ENCODE data around the gene BRMS1. TPM values are rescaled to one million over a fixed set of nuclear protein-coding genes. Genes with fewer than 3 reads are reported as not detected.
A peak's percentile ranks its signal among the peaks of the same experiment; 100 is the strongest.

The BRMS1 gene
- total RNA-seq, 1 donor, result 42.3 TPM

- DNase-seq (ENCODE audit: low read depth), result peak; percentile 83
Observed at GRCh38 chr11:66317322-66317722, 27.6 kb downstream of the BRMS1 start.

GRCh38 chr11:66316849-66317251 lies 28.1 kb downstream of the BRMS1 start, which contains the start of gene CD248:
CD248 (minus strand) TSS chr11:66317044; CDS start chr11:66317027, 17 bp downstream.
- peak within 1 kb of the TSS; percentile 91 for H3K4me3 ChIP-seq (ENCODE audit: low read depth, low read length)
- peak; percentile 92 for DNase-seq (ENCODE audit: low read depth)
- no peak for TF ChIP-seq CTCF (IDR thresholded peaks at IDR 0.05; ENCODE audit: insufficient read depth, low read depth, low read length)

More at GRCh38 chr11:66317322-66317722, 27.6 kb downstream of the BRMS1 start:
- peak overlapping the region; percentile 34 for H3K4me3 ChIP-seq (ENCODE audit: low read depth, low read length)
- no peak for TF ChIP-seq CTCF (IDR thresholded peaks at IDR 0.05; ENCODE audit: insufficient read depth, low read depth, low read length)

- no peak for TF ChIP-seq CTCF (IDR thresholded peaks at IDR 0.05; ENCODE audit: insufficient read depth, low read depth, low read length)
- H3K4me3 ChIP-seq (ENCODE audit: low read depth, low read length), result peak overlapping the region; percentile 91
- peak; percentile 44 for DNase-seq (ENCODE audit: low read depth)
Observed at GRCh38 chr11:66315921-66316811, 28.7 kb downstream of the BRMS1 start.

- no peak for TF ChIP-seq CTCF (IDR thresholded peaks at IDR 0.05; ENCODE audit: insufficient read depth, low read depth, low read length)
- peak; percentile 40 for DNase-seq (ENCODE audit: low read depth)
Observed at GRCh38 chr11:66315498-66315885, 29.4 kb downstream of the BRMS1 start.

GRCh38 chr11:66314561-66315497 lies 30.1 kb downstream of the BRMS1 start:
- TF ChIP-seq CTCF (IDR thresholded peaks at IDR 0.05; ENCODE audit: insufficient read depth, low read depth, low read length), result no peak
- DNase-seq (ENCODE audit: low read depth), result peak; percentile 37
- peak overlapping the region; percentile 91 for H3K4me3 ChIP-seq (ENCODE audit: low read depth, low read length)

More at GRCh38 chr11:66315498-66315885, 29.4 kb downstream of the BRMS1 start:
- H3K4me3 ChIP-seq (ENCODE audit: low read depth, low read length), result peak overlapping the region; percentile 91

- TF ChIP-seq CTCF (IDR thresholded peaks at IDR 0.05; ENCODE audit: insufficient read depth, low read depth, low read length), result no peak
- DNase-seq (ENCODE audit: low read depth), result no peak
- H3K4me3 ChIP-seq (ENCODE audit: low read depth, low read length), result peak overlapping the region; percentile 91
Observed at GRCh38 chr11:66314186-66314501, 30.8 kb downstream of the BRMS1 start.

Measured in fibroblast of villous mesenchyme (primary cell).